H9 (cell line): ENCODE results near the gene AKT3. TPM values are rescaled to one million over a fixed set of nuclear protein-coding genes. Genes with fewer than 3 reads are reported as not detected.

Source experiments
- DNase-seq: peaks from one replicate; pipeline ENCODE4 v3.0.0-alpha.2; 2017
- H2AFZ ChIP-seq: one replicate; pipeline ENCODE4 v1.6.1; 2013; ENCODE audit warnings: mild to moderate bottlenecking, low read length, control low read depth, moderate library complexity
- H2AK5ac ChIP-seq: 2 replicates; pipeline ENCODE4 v1.6.1; 2013; ENCODE audit warnings: low read length, control low read depth, mixed read lengths; ENCODE audit not compliant: insufficient read length
- H2BK120ac ChIP-seq: one replicate; pipeline ENCODE4 v1.6.1; 2013; ENCODE audit warnings: low read depth, mild to moderate bottlenecking, low read length, control low read depth, inconsistent platforms; ENCODE audit not compliant: poor library complexity, severe bottlenecking
- H2BK12ac ChIP-seq: 2 replicates; pipeline ENCODE4 v1.6.1; 2013; ENCODE audit warnings: low read length, control low read depth, mixed read lengths, low read depth; ENCODE audit not compliant: insufficient read length
- H2BK15ac ChIP-seq: 2 replicates; pipeline ENCODE4 v1.6.1; 2013; ENCODE audit warnings: low read depth, low read length, control low read depth
- H2BK20ac ChIP-seq: one replicate; pipeline ENCODE4 v1.6.1; 2013; ENCODE audit warnings: low read depth, mild to moderate bottlenecking, low read length, control low read depth, inconsistent platforms; ENCODE audit not compliant: poor library complexity, severe bottlenecking
- H2BK5ac ChIP-seq: 2 replicates; pipeline ENCODE4 v1.6.1; 2013; ENCODE audit warnings: low read length, control low read depth, mixed read lengths; ENCODE audit not compliant: insufficient read length
- H3K14ac ChIP-seq: 2 replicates; pipeline ENCODE4 v1.6.1; 2013; ENCODE audit warnings: low read length, control low read depth; ENCODE audit not compliant: insufficient read depth
- H3K18ac ChIP-seq: 2 replicates; pipeline ENCODE4 v1.6.1; 2013; ENCODE audit warnings: low read depth, mild to moderate bottlenecking, mixed read lengths, low read length, control low read depth; ENCODE audit not compliant: insufficient read length
- H3K23ac ChIP-seq: 2 replicates; pipeline ENCODE4 v1.6.1; 2013; ENCODE audit warnings: low read length, control low read depth, mixed read lengths, low read depth; ENCODE audit not compliant: insufficient read length
- H3K23me2 ChIP-seq: 2 replicates; pipeline ENCODE4 v1.6.1; 2013; ENCODE audit warnings: low read depth, mild to moderate bottlenecking, mixed read lengths, low read length, control low read depth; ENCODE audit not compliant: insufficient read length, poor library complexity, severe bottlenecking
- H3K27ac ChIP-seq: 2 replicates; pipeline ENCODE4 v1.5.1; 2013; ENCODE audit warnings: low read length, control low read depth, mixed read lengths, low read depth; ENCODE audit not compliant: insufficient read length
- H3K27me3 ChIP-seq: 2 replicates; pipeline ENCODE4 v1.6.1; 2013; ENCODE audit warnings: low read length, control low read depth, inconsistent platforms; ENCODE audit not compliant: insufficient read depth
- H3K4ac ChIP-seq: 2 replicates; pipeline ENCODE4 v1.6.1; 2013; ENCODE audit warnings: low read depth, mild to moderate bottlenecking, control low read depth, inconsistent platforms, low read length, moderate library complexity
- H3K4me1 ChIP-seq: 2 replicates; pipeline ENCODE4 v1.6.1; 2013; ENCODE audit warnings: low read length, control low read depth, inconsistent platforms; ENCODE audit not compliant: insufficient read depth
- H3K4me2 ChIP-seq: 2 replicates; pipeline ENCODE4 v1.6.1; 2013; ENCODE audit warnings: low read length, control low read depth, mixed read lengths; ENCODE audit not compliant: insufficient read length, insufficient read depth
- H3K56ac ChIP-seq: 2 replicates; pipeline ENCODE4 v1.6.1; 2013; ENCODE audit warnings: low read depth, mild to moderate bottlenecking, mixed read lengths, low read length, control low read depth; ENCODE audit not compliant: insufficient read length
- H3K79me1 ChIP-seq: 2 replicates; pipeline ENCODE4 v1.6.1; 2013; ENCODE audit warnings: low read depth, mild to moderate bottlenecking, moderate library complexity, low read length, control low read depth, inconsistent platforms; ENCODE audit not compliant: insufficient read depth, poor library complexity, severe bottlenecking
- H3K79me2 ChIP-seq: 2 replicates; pipeline ENCODE4 v1.6.1; 2013; ENCODE audit warnings: low read length, control low read depth, inconsistent platforms; ENCODE audit not compliant: insufficient read depth
- H3K9ac ChIP-seq: 2 replicates; pipeline ENCODE4 v1.6.1; 2013; ENCODE audit warnings: low read length, control low read depth, mixed read lengths; ENCODE audit not compliant: insufficient read length; ENCODE audit errors: extremely low read depth
- H3K9me3 ChIP-seq: one replicate; pipeline ENCODE4 v1.6.1; 2013; ENCODE audit warnings: low read depth, low read length, inconsistent platforms; ENCODE audit not compliant: control insufficient read depth
- H3T11ph ChIP-seq: one replicate; pipeline ENCODE4 v1.6.1; 2013; ENCODE audit warnings: mild to moderate bottlenecking, low read length, control low read depth, inconsistent platforms
- H4K20me1 ChIP-seq: one replicate; pipeline ENCODE4 v1.6.1; 2013; ENCODE audit not compliant: control insufficient read depth, insufficient read length, insufficient read depth
- H4K5ac ChIP-seq: 2 replicates; pipeline ENCODE4 v1.6.1; 2013; ENCODE audit warnings: low read depth, mild to moderate bottlenecking, mixed read lengths, low read length, control low read depth; ENCODE audit not compliant: insufficient read length
- H4K8ac ChIP-seq: replicated peaks from 2 replicates; pipeline ENCODE4 v1.6.1; 2013; ENCODE audit warnings: low read length, control low read depth, mixed read lengths, low read depth; ENCODE audit not compliant: insufficient read length
- H4K91ac ChIP-seq: 2 replicates; pipeline ENCODE4 v1.6.1; 2013; ENCODE audit warnings: low read depth, mild to moderate bottlenecking, moderate library complexity, mixed read lengths, low read length, control low read depth; ENCODE audit not compliant: insufficient read length
- H3K27ac Mint-ChIP-seq, 3 experiments: 2 replicates in 2 of 3; 3 replicates in 1 of 3; pipeline ENCODE4 v1.8.0; 2020 to 2021; ENCODE audit warnings: mixed read lengths in 3 of 3, mild to moderate bottlenecking in 1 of 3, moderate library complexity in 1 of 3
- H3K27me3 Mint-ChIP-seq: 2 replicates; pipeline ENCODE4 v1.8.0; 2021; ENCODE audit warnings: low read depth, mild to moderate bottlenecking, moderate library complexity, mixed read lengths
- H3K36me3 Mint-ChIP-seq, 3 experiments: 2 replicates in 2 of 3; 3 replicates in 1 of 3; pipeline ENCODE4 v1.8.0; 2020 to 2021; ENCODE audit warnings: low read depth in 3 of 3, mixed read lengths in 3 of 3; ENCODE audit not compliant: insufficient read depth in 1 of 3
- H3K4me1 Mint-ChIP-seq, 2 experiments: 2 replicates each; pipeline ENCODE4 v1.8.0; 2020; ENCODE audit warnings: mixed read lengths in 2 of 2
- H3K4me3 Mint-ChIP-seq, 2 experiments: 2 replicates in 1 of 2; 3 replicates in 1 of 2; pipeline ENCODE4 v1.8.0; 2020 to 2021; ENCODE audit warnings: mild to moderate bottlenecking in 2 of 2, mixed read lengths in 2 of 2, moderate library complexity in 1 of 2
- H3K9me3 Mint-ChIP-seq, 2 experiments: 2 replicates in 1 of 2; 3 replicates in 1 of 2; pipeline ENCODE4 v1.8.0; 2020; ENCODE audit warnings: mild to moderate bottlenecking in 2 of 2, mixed read lengths in 2 of 2, moderate library complexity in 1 of 2
- WGBS: extraction: QIAGEN DNeasy Blood & Tissue Kit; methylation state at CpG from one replicate; pipeline ENCODE4 v1.1.7; 2013; ENCODE audit warnings: missing lambda C conversion rate, low lambda C conversion rate, mixed read lengths; ENCODE audit not compliant: insufficient read length; ENCODE audit errors: extremely low coverage; 5-methylcytosine and 5-hydroxymethylcytosine counted together
- total RNA-seq: library from RNA; stranded (reverse); gene quantifications from 2 replicates; pipeline ENCODE4 v1.2.1, GENCODE V29; 2021
- TF ChIP-seq, protein P1 (sequence below): fragments of 200-600 bp; sonication (generic); conservative IDR thresholded peaks from 3 replicates; pipeline ENCODE4 v1.8.0; 2021; ENCODE audit warnings: antibody characterized with exemption, mild to moderate bottlenecking

The AKT3 gene
- total RNA-seq, 1 experiment from 2014 or later, result 27.8 TPM

GRCh38 chr1:243454328-243454997 lies 395.6 kb downstream of the AKT3 start:
- H3K23ac ChIP-seq, result no peak overlapping the region
- H2AK5ac ChIP-seq, result no peak overlapping the region
- H3K9me3 ChIP-seq, result no peaks in the 10 kb centered on the region
- no peaks in the 10 kb centered on the region for H3K79me1 ChIP-seq
- no peaks in the 10 kb centered on the region for H3K4me1 ChIP-seq
- H3K4me2 ChIP-seq, result no peak overlapping the region
- TF ChIP-seq, protein P1, sequence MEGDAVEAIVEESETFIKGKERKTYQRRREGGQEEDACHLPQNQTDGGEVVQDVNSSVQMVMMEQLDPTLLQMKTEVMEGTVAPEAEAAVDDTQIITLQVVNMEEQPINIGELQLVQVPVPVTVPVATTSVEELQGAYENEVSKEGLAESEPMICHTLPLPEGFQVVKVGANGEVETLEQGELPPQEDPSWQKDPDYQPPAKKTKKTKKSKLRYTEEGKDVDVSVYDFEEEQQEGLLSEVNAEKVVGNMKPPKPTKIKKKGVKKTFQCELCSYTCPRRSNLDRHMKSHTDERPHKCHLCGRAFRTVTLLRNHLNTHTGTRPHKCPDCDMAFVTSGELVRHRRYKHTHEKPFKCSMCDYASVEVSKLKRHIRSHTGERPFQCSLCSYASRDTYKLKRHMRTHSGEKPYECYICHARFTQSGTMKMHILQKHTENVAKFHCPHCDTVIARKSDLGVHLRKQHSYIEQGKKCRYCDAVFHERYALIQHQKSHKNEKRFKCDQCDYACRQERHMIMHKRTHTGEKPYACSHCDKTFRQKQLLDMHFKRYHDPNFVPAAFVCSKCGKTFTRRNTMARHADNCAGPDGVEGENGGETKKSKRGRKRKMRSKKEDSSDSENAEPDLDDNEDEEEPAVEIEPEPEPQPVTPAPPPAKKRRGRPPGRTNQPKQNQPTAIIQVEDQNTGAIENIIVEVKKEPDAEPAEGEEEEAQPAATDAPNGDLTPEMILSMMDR, result no peak
- H3K27me3 ChIP-seq, result no peaks in the 10 kb centered on the region
- no peak overlapping the region for H4K91ac ChIP-seq
- no peak overlapping the region for H3K4ac ChIP-seq
- H2BK120ac ChIP-seq, result no peak overlapping the region
- H2AFZ ChIP-seq, result no peak overlapping the region
- H3K79me2 ChIP-seq, result no peaks in the 10 kb centered on the region
- Mint-ChIP-seq H3K4me1 (peaks cover 0 to 4% of the 10 kb centered on the region in 2 experiments; a peak in 1 of 4 replicates), H3K36me3 (no peaks in the 10 kb centered on the region), H3K27ac (peak overlapping the region in 2 of 3 experiments; percentile 71 to 77; a peak in 2 of 7 replicates), H3K4me3 (no peak overlapping the region), H3K27me3 (no peaks in the 10 kb centered on the region), H3K9me3 (no peaks in the 10 kb centered on the region)
- WGBS, result no CpG with 5 or more reads among the region's 17 CpGs
- H3K27ac ChIP-seq, result no peak overlapping the region
- H3K9ac ChIP-seq, result no peak overlapping the region
- no peak overlapping the region for H3K14ac ChIP-seq
- H4K8ac ChIP-seq, result no peak overlapping the region
- no peaks in the 10 kb centered on the region for H4K20me1 ChIP-seq
- no peak overlapping the region for H2BK5ac ChIP-seq
- H3K56ac ChIP-seq, result no peak overlapping the region
- no peak overlapping the region for H2BK15ac ChIP-seq
- H4K5ac ChIP-seq, result no peak overlapping the region
- H3T11ph ChIP-seq, result no peak overlapping the region
- no peak overlapping the region for H2BK20ac ChIP-seq
- DNase-seq, result peak; percentile 20
- H2BK12ac ChIP-seq, result no peak overlapping the region
- H3K18ac ChIP-seq, result no peak overlapping the region
- H3K23me2 ChIP-seq, result no peaks in the 10 kb centered on the region
